ENCODE results near the gene ATP5PD. TPM values are rescaled to one million over a fixed set of nuclear protein-coding genes. Genes with fewer than 3 reads are reported as not detected.
A peak's percentile ranks its signal among the peaks of the same experiment; 100 is the strongest.

ATP5PD gene
- total and polyA plus RNA-seq, 2 of the 13 experiments (the other 11 are each of a cell fraction or from before 2014, with no cell fraction given): 158 to 428 TPM

- TF ChIP-seq PRDM4 (CRISPR knock-in tag; IDR thresholded peaks at IDR 0.05; ENCODE audit: borderline replicate concordance): no peak
- peak; percentile 28; the same call in 1 of the 2 replicates for TF ChIP-seq ZNF276 (CRISPR knock-in tag; IDR thresholded peaks at IDR 0.05; ENCODE audit: low read depth)
- TF ChIP-seq ZNF530 (CRISPR knock-in tag; IDR thresholded peaks at IDR 0.05; ENCODE audit: low read depth): no peak
- no peak for TF ChIP-seq POLR2AphosphoS2 (IDR thresholded peaks at IDR 0.05; ENCODE audit: low read depth, low read length)
- TF ChIP-seq ZNF136 (CRISPR knock-in tag; IDR thresholded peaks at IDR 0.05; ENCODE audit: low read depth): no peak
- no peak for TF ChIP-seq ZBTB49 (CRISPR knock-in tag; IDR thresholded peaks at IDR 0.05; ENCODE audit: borderline replicate concordance)
- no peak for TF ChIP-seq TEAD2 (CRISPR knock-in tag; IDR thresholded peaks at IDR 0.05)
- no peak for TF ChIP-seq KLF13 (CRISPR knock-in tag; IDR thresholded peaks at IDR 0.05)
- no peak for TF ChIP-seq NKX3-1 (CRISPR knock-in tag; IDR thresholded peaks at IDR 0.05)
- TF ChIP-seq ZUFSP (CRISPR knock-in tag; IDR thresholded peaks at IDR 0.05; ENCODE audit: borderline replicate concordance): no peak
- TF ChIP-seq SALL2 (CRISPR knock-in tag; IDR thresholded peaks at IDR 0.05): no peak; the same call in 1 of the 2 replicates
- no peak for TF ChIP-seq ZNF253 (CRISPR knock-in tag; IDR thresholded peaks at IDR 0.05; ENCODE audit: borderline replicate concordance)
- no peak for TF ChIP-seq MLLT10 (CRISPR knock-in tag; IDR thresholded peaks at IDR 0.05)
- no peak for TF ChIP-seq ZNF562 (CRISPR knock-in tag; IDR thresholded peaks at IDR 0.05; ENCODE audit: borderline replicate concordance)
- no peak for TF ChIP-seq ZNF616 (CRISPR knock-in tag; IDR thresholded peaks at IDR 0.05; ENCODE audit: low read depth)
- TF ChIP-seq SRY (CRISPR knock-in tag; IDR thresholded peaks at IDR 0.05): no peak
- TF ChIP-seq ZHX1 (CRISPR knock-in tag; IDR thresholded peaks at IDR 0.05; ENCODE audit: low read depth): peak; percentile 65; the same call in 1 of the 2 replicates
- TF ChIP-seq ZEB1 (IDR thresholded peaks at IDR 0.05; ENCODE audit: insufficient replicate concordance, low read depth): peak; percentile 26
Measured at GRCh38 chr17:75084039-75084660, 37.4 kb upstream of the ATP5PD start (continued).
